GM23338 (cell line): ENCODE data around the gene ARHGAP9. TPM values are rescaled to one million over a fixed set of nuclear protein-coding genes. Genes with fewer than 3 reads are reported as not detected.

ENCODE experiments used
- ATAC-seq: fragments of 200-7000 bp; cut with Tn5 transposase; 3 replicates; pipeline ENCODE4 v1.9.1; 2020
- DNase-seq: peaks from one replicate; pipeline ENCODE4 v3.0.0-alpha.2; 2015; ENCODE audit warnings: low spot score
- H2AFZ ChIP-seq: fragments of 200-600 bp; sonication (generic); 2 replicates; pipeline ENCODE4 v1.8.0; 2016; ENCODE audit warnings: antibody characterized with exemption, mild to moderate bottlenecking, moderate library complexity
- H3F3A ChIP-seq: fragments of 200-600 bp; sonication (generic); replicated peaks from 2 replicates; pipeline ENCODE4 v1.8.0; 2017; ENCODE audit warnings: antibody characterized with exemption, mixed run types, low read depth
- H3K27ac ChIP-seq: fragments of 200-600 bp; sonication (generic); 2 replicates; pipeline ENCODE4 v1.6.1; 2016; ENCODE audit warnings: low read depth
- H3K27me3 ChIP-seq: fragments of 200-600 bp; sonication (generic); 2 replicates; pipeline ENCODE4 v1.8.0; 2016; ENCODE audit warnings: mild to moderate bottlenecking, mixed run types, moderate library complexity; ENCODE audit not compliant: insufficient read depth
- H3K36me3 ChIP-seq: fragments of 200-600 bp; sonication (generic); 2 replicates; pipeline ENCODE4 v1.8.0; 2016; ENCODE audit warnings: mild to moderate bottlenecking; ENCODE audit not compliant: insufficient read depth
- H3K4me1 ChIP-seq: fragments of 200-600 bp; sonication (generic); 2 replicates; pipeline ENCODE4 v1.8.0; 2016; ENCODE audit warnings: mild to moderate bottlenecking, moderate library complexity; ENCODE audit not compliant: insufficient read depth
- H3K4me2 ChIP-seq: fragments of 200-600 bp; sonication (generic); 2 replicates; pipeline ENCODE4 v1.7.1; 2017; ENCODE audit warnings: mixed run types
- H3K4me3 ChIP-seq: fragments of 200-600 bp; sonication (generic); 2 replicates; pipeline ENCODE4 v1.6.1; 2016; ENCODE audit warnings: mixed run types
- H3K79me2 ChIP-seq: fragments of 200-600 bp; sonication (generic); replicated peaks from 2 replicates; pipeline ENCODE4 v1.8.0; 2017; ENCODE audit warnings: mild to moderate bottlenecking; ENCODE audit not compliant: insufficient read depth
- H3K9me2 ChIP-seq: fragments of 200-600 bp; sonication (generic); 2 replicates; pipeline ENCODE4 v1.8.0; 2017; ENCODE audit not compliant: insufficient read depth
- H4K20me1 ChIP-seq: fragments of 200-600 bp; sonication (generic); replicated peaks from 2 replicates; pipeline ENCODE4 v1.8.0; 2017; ENCODE audit warnings: mild to moderate bottlenecking; ENCODE audit not compliant: insufficient read depth
- H3K27ac Mint-ChIP-seq: 2 replicates; pipeline ENCODE4 v1.8.0; 2020; ENCODE audit warnings: inconsistent platforms, mild to moderate bottlenecking, moderate library complexity, mixed read lengths
- H3K27me3 Mint-ChIP-seq: 3 replicates; pipeline ENCODE4 v1.8.0; 2022; ENCODE audit warnings: low read depth, mild to moderate bottlenecking, moderate library complexity, mixed read lengths, inconsistent platforms; ENCODE audit not compliant: insufficient read depth, poor library complexity
- H3K36me3 Mint-ChIP-seq: 3 replicates; pipeline ENCODE4 v1.8.0; 2021; ENCODE audit warnings: low read depth, mild to moderate bottlenecking, inconsistent platforms, moderate library complexity, mixed read lengths
- H3K4me1 Mint-ChIP-seq: 3 replicates; pipeline ENCODE4 v1.8.0; 2020; ENCODE audit warnings: mild to moderate bottlenecking, inconsistent platforms, mixed read lengths
- H3K4me3 Mint-ChIP-seq: 3 replicates; pipeline ENCODE4 v1.8.0; 2021; ENCODE audit warnings: moderate library complexity, mild to moderate bottlenecking, inconsistent platforms, mixed read lengths
- H3K9me3 Mint-ChIP-seq: 3 replicates; pipeline ENCODE4 v1.8.0; 2020; ENCODE audit warnings: moderate library complexity, mild to moderate bottlenecking, inconsistent platforms, mixed read lengths
- CREB1 ChIP-seq: fragments of 250-450 bp; sonication (Bioruptor Pico); IDR thresholded peaks from 2 replicates; pipeline ENCODE4 v1.5.0; 2020; ENCODE audit warnings: low read depth, mild to moderate bottlenecking, moderate library complexity
- ETS1 ChIP-seq: IDR thresholded peaks from 2 replicates; pipeline ENCODE4 v1.6.1; 2016; ENCODE audit warnings: antibody characterized with exemption
- EZH2 ChIP-seq: fragments of 200-600 bp; sonication (generic); IDR thresholded peaks from one replicate; pipeline ENCODE4 v1.8.0; 2017; ENCODE audit warnings: antibody characterized with exemption, mild to moderate bottlenecking, low read depth; ENCODE audit not compliant: unreplicated experiment
- EZH2phosphoT487 ChIP-seq: fragments of 200-600 bp; sonication (generic); IDR thresholded peaks from one replicate; pipeline ENCODE4 v1.8.1; 2018; ENCODE audit warnings: antibody characterized with exemption; ENCODE audit not compliant: unreplicated experiment
- JUNB ChIP-seq: IDR thresholded peaks from one replicate; pipeline ENCODE4 v1.6.1; 2016; ENCODE audit warnings: antibody characterized with exemption; ENCODE audit not compliant: unreplicated experiment
- NANOG ChIP-seq: IDR thresholded peaks from 2 replicates; pipeline ENCODE4 v1.6.1; 2016; ENCODE audit warnings: antibody characterized with exemption, borderline replicate concordance
- POLR2AphosphoS5 ChIP-seq: IDR thresholded peaks from 2 replicates; pipeline ENCODE4 v1.6.1; 2016; ENCODE audit warnings: antibody characterized with exemption, low read depth
- STAT1 ChIP-seq: IDR thresholded peaks from one replicate; pipeline ENCODE4 v1.6.1; 2016; ENCODE audit warnings: antibody characterized with exemption; ENCODE audit not compliant: unreplicated experiment
- ZNF114 ChIP-seq: fragments of 250-450 bp; sonication (Bioruptor Pico); IDR thresholded peaks from 2 replicates; pipeline ENCODE4 v1.5.0; 2020; ENCODE audit warnings: mild to moderate bottlenecking, moderate library complexity
- ZNF331 ChIP-seq: fragments of 250-450 bp; sonication (Bioruptor Pico); IDR thresholded peaks from 2 replicates; pipeline ENCODE4 v1.5.0; 2020; ENCODE audit warnings: low read depth, mild to moderate bottlenecking, moderate library complexity
- ZNF462 ChIP-seq: fragments of 250-450 bp; sonication (Bioruptor Pico); IDR thresholded peaks from 2 replicates; pipeline ENCODE4 v1.5.0; 2020; ENCODE audit warnings: mild to moderate bottlenecking, moderate library complexity
- polyA plus RNA-seq: library from polyadenylated mRNA; unstranded; fragments of >200 nt; fragmentation: Nextera tagmentation; extraction: Ambion mirVana; gene quantifications from 2 replicates; pipeline ENCODE4 v1.2.1, GENCODE V29; 2016
- total RNA-seq: library from RNA; depleted of rRNA; stranded (reverse); fragments of >200 nt; shearing (Covaris generic); gene quantifications from 2 replicates; pipeline ENCODE4 v1.2.3, GENCODE V29; 2014

ARHGAP9 gene
- total and polyA plus RNA-seq, 2 experiments from 2014 or later = 4.5 to 7.1 TPM

GRCh38 chr12:57470970-57471656 is 8.6 kb downstream of the ARHGAP9 start:
- H3K4me3 Mint-ChIP-seq = no peak overlapping the region
- H4K20me1 ChIP-seq = no peaks in the 10 kb centered on the region
- no peak overlapping the region for H3K27ac Mint-ChIP-seq
- H3K9me3 Mint-ChIP-seq = no peaks in the 10 kb centered on the region; the same call in 2 of the 3 replicates
- H3K4me2 ChIP-seq = no peak overlapping the region
- no peak overlapping the region for H3K27ac ChIP-seq
- H3K4me1 ChIP-seq = peaks cover 11% of the 10 kb centered on the region; the same call in 1 of the 2 replicates
- H3K9me2 ChIP-seq = no peaks in the 10 kb centered on the region
- H3K36me3 ChIP-seq = no peaks in the 10 kb centered on the region
- peaks cover 12% of the 10 kb centered on the region for H3K4me1 Mint-ChIP-seq
- H3K27me3 ChIP-seq = peaks cover 43% of the 10 kb centered on the region
- no peak overlapping the region for H2AFZ ChIP-seq
- ATAC-seq = no peak
- no peak overlapping the region for H3K4me3 ChIP-seq
- no peak for DNase-seq
- H3K36me3 Mint-ChIP-seq = peaks cover 12% of the 10 kb centered on the region; the same call in 2 of the 3 replicates
- TF ChIP-seq ETS1 (no peak), CREB1 (no peak), STAT1 (no peak)
- no peaks in the 10 kb centered on the region for H3K79me2 ChIP-seq
- H3F3A ChIP-seq = peaks cover 9% of the 10 kb centered on the region
- H3K27me3 Mint-ChIP-seq = peaks cover 42% of the 10 kb centered on the region

GRCh38 chr12:57470286-57470969 is 9.2 kb downstream of the ARHGAP9 start:
- no peaks in the 10 kb centered on the region for H3K79me2 ChIP-seq
- peaks cover 36% of the 10 kb centered on the region for H3K27me3 ChIP-seq
- H3K4me2 ChIP-seq = no peak overlapping the region
- no peak overlapping the region for H3K27ac Mint-ChIP-seq
- H3K4me3 Mint-ChIP-seq = no peak overlapping the region
- H3K4me3 ChIP-seq = no peak overlapping the region
- no peak for ATAC-seq
- H3K36me3 Mint-ChIP-seq = peaks cover 15% of the 10 kb centered on the region; the same call in 2 of the 3 replicates
- peaks cover 36% of the 10 kb centered on the region for H3K27me3 Mint-ChIP-seq
- H2AFZ ChIP-seq = no peak overlapping the region
- no peaks in the 10 kb centered on the region for H3K36me3 ChIP-seq
- peaks cover 10% of the 10 kb centered on the region for H3K4me1 Mint-ChIP-seq
- peaks cover 5% of the 10 kb centered on the region for H3F3A ChIP-seq
- no peaks in the 10 kb centered on the region for H4K20me1 ChIP-seq
- H3K4me1 ChIP-seq = peaks cover 10% of the 10 kb centered on the region; the same call in 1 of the 2 replicates
- no peaks in the 10 kb centered on the region for H3K9me2 ChIP-seq
- H3K9me3 Mint-ChIP-seq = no peaks in the 10 kb centered on the region
- H3K27ac ChIP-seq = no peak overlapping the region
- no peak for DNase-seq
- TF ChIP-seq STAT1 = no peak
- TF ChIP-seq EZH2 = no peak
- no peak for TF ChIP-seq POLR2AphosphoS5
- TF ChIP-seq ETS1 = no peak
- TF ChIP-seq NANOG = no peak
- no peak for TF ChIP-seq CREB1
- TF ChIP-seq EZH2phosphoT487 = no peak
- no peak for TF ChIP-seq ZNF331 (CRISPR knock-in tag)
- no peak for TF ChIP-seq ZNF462 (CRISPR knock-in tag)
- no peak for TF ChIP-seq ZNF114 (CRISPR knock-in tag)
- no peak for TF ChIP-seq JUNB
